Esophagus muscularis mucosa (tissue), 2 donors: Measurements from ENCODE around the gene NKAIN2.

Experiments
- POLR2A ChIP-seq: fragments of 450-650 bp; IDR thresholded peaks from one replicate; pipeline ENCODE4 v1.6.1; 2017; ENCODE audit warnings: antibody characterized with exemption, moderate library complexity, mild to moderate bottlenecking, low read depth
- POLR2AphosphoS5 ChIP-seq, 2 donors: sonication (generic); formaldehyde crosslinking; IDR thresholded peaks; one replicate each; pipeline ENCODE4 v1.6.1; 2017; ENCODE audit warnings: antibody characterized with exemption in 2 of 2

DNA sequence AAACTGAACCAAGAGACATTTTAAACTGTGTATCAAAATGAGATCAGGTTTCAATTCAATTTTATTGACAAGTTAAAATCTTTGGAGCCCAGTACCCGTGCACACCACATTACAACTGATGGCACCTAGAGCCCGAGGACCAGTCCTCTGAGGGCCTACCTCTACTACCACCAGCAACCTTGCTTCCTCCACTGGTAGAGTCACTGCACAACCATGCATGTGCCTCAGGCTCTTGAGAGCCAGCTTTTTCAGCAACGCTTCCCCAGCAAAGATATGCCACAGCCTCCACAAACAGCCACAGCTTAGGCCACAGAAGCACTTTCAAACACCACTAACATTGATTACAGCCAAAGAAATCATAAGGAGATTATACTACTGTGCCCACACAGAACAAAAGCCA is 830.0 kb downstream of the NKAIN2 start:
- TF ChIP-seq POLR2A (no peak), POLR2AphosphoS5 (IDR thresholded peaks at IDR 0.05) (no peak)
